ENCODE results near the gene CDK5RAP2.

- TF ChIP-seq, protein P1, sequence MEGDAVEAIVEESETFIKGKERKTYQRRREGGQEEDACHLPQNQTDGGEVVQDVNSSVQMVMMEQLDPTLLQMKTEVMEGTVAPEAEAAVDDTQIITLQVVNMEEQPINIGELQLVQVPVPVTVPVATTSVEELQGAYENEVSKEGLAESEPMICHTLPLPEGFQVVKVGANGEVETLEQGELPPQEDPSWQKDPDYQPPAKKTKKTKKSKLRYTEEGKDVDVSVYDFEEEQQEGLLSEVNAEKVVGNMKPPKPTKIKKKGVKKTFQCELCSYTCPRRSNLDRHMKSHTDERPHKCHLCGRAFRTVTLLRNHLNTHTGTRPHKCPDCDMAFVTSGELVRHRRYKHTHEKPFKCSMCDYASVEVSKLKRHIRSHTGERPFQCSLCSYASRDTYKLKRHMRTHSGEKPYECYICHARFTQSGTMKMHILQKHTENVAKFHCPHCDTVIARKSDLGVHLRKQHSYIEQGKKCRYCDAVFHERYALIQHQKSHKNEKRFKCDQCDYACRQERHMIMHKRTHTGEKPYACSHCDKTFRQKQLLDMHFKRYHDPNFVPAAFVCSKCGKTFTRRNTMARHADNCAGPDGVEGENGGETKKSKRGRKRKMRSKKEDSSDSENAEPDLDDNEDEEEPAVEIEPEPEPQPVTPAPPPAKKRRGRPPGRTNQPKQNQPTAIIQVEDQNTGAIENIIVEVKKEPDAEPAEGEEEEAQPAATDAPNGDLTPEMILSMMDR (tag by site-specific recombination; IDR thresholded peaks at IDR 0.05): no peak
- TF ChIP-seq RBAK (tag by site-specific recombination; IDR thresholded peaks at IDR 0.05): no peak
- no peak for TF ChIP-seq ZNF610 (tag by site-specific recombination; IDR thresholded peaks at IDR 0.05; ENCODE audit: borderline replicate concordance)
- TF ChIP-seq ZNF16 (tag by site-specific recombination; IDR thresholded peaks at IDR 0.05; ENCODE audit: low read depth): no peak
- TF ChIP-seq ZSCAN30 (tag by site-specific recombination; IDR thresholded peaks at IDR 0.05): no peak
These were observed 213.3 kb downstream of the CDK5RAP2 start for GRCh38 chr9:120366644-120367019.
